A549 (cell line): ENCODE data around the gene SOX6. TPM values are rescaled to one million over a fixed set of nuclear protein-coding genes. Genes with fewer than 3 reads are reported as not detected.

ENCODE experiments used
- ATAC-seq, 2 experiments: fragments of 200-7000 bp in 1 of 2; fragments of >200 bp in 1 of 2; cut with Nextera tagmentation in 1 of 2; cut with Tn5 transposase in 1 of 2; 3 replicates each; pipeline versions ENCODE4 v1.8.0 to v1.9.1; 2018 to 2020; ENCODE audit warnings: mild to moderate bottlenecking in 1 of 2, moderate library complexity in 1 of 2
- CTCF ChIA-PET: fragments of 300-600 bp; sonication (Branson Sonifier 250); formaldehyde crosslinking; extraction: SDS; loops from one replicate; lab custom pipeline; 2021; ENCODE audit warnings: antibody characterized with exemption, inconsistent platforms; lab: Yijun Ruan, JAX
- POLR2A ChIA-PET: fragments of 350-600 bp; formaldehyde crosslinking; extraction: SDS; loops from one replicate; lab custom pipeline; 2021; ENCODE audit warnings: antibody characterized with exemption, inconsistent platforms; lab: Yijun Ruan, JAX
- DNase-seq, 2 experiments: peaks; one replicate each; pipeline versions ENCODE4 v3.0.0 to v3.0.0-alpha.2; 2011 to 2016; ENCODE audit warnings: low read depth in 1 of 2, low spot score in 1 of 2
- FAIRE-seq: peaks from 2 replicates; lab custom pipeline; 2011; peaks lifted over from hg19 to GRCh38; lab: Jason Lieb, UNC
- H3K27ac ChIP-seq, 2 experiments: fragments of >200 bp; sonication (Bioruptor Twin); formaldehyde crosslinking; 3 replicates each; pipeline ENCODE4 v1.5.1; 2016 to 2017
- H3K4me1 ChIP-seq: fragments of >200 bp; sonication (Bioruptor Twin); formaldehyde crosslinking; 3 replicates; pipeline ENCODE4 v1.6.1; 2016
- H3K4me2 ChIP-seq: fragments of >200 bp; sonication (Bioruptor Twin); formaldehyde crosslinking; 3 replicates; pipeline ENCODE4 v1.6.1; 2016
- H3K4me3 ChIP-seq: fragments of >200 bp; sonication (Bioruptor Twin); formaldehyde crosslinking; 3 replicates; pipeline ENCODE4 v1.5.1; 2016
- H3K9me3 ChIP-seq: fragments of >200 bp; sonication (Bioruptor Twin); formaldehyde crosslinking; 3 replicates; pipeline ENCODE4 v1.6.1; 2016
- ATOH8 ChIP-seq: fragments of 250-450 bp; sonication (Bioruptor Pico); IDR thresholded peaks from 2 replicates; pipeline ENCODE4 v1.5.0; 2020; ENCODE audit warnings: low read depth, mild to moderate bottlenecking, moderate library complexity
- CBX2 ChIP-seq: fragments of 200-600 bp; sonication (generic); IDR thresholded peaks from 2 replicates; pipeline ENCODE4 v1.6.1; 2016; ENCODE audit warnings: low read depth, mild to moderate bottlenecking, borderline replicate concordance
- EP300 ChIP-seq, 2 experiments: fragments of >200 bp; sonication (Bioruptor Twin); formaldehyde crosslinking; IDR thresholded peaks; 2 replicates in 1 of 2; 3 replicates in 1 of 2; pipeline ENCODE4 v1.6.1; 2016 to 2017
- FOXS1 ChIP-seq: fragments of 250-450 bp; sonication (Bioruptor Pico); IDR thresholded peaks from 2 replicates; pipeline ENCODE4 v1.5.0; 2020; ENCODE audit warnings: mild to moderate bottlenecking, moderate library complexity
- HES2 ChIP-seq: fragments of >200 bp; sonication (Bioruptor Twin); formaldehyde crosslinking; IDR thresholded peaks from 2 replicates; pipeline ENCODE4 v1.6.1; 2016
- HMGXB4 ChIP-seq: fragments of 250-450 bp; sonication (Bioruptor Pico); IDR thresholded peaks from 2 replicates; pipeline ENCODE4 v1.5.0; 2021; ENCODE audit warnings: mild to moderate bottlenecking, moderate library complexity, borderline replicate concordance
- MAZ ChIP-seq: fragments of 150-350 bp; IDR thresholded peaks from 2 replicates; pipeline ENCODE4 v1.6.1; 2014; ENCODE audit warnings: antibody characterized with exemption, low read depth, low read length, borderline replicate concordance
- NR3C1 ChIP-seq: fragments of >200 bp; sonication (Bioruptor Twin); formaldehyde crosslinking; IDR thresholded peaks from 3 replicates; pipeline ENCODE4 v1.6.1; 2017
- PBX3 ChIP-seq: IDR thresholded peaks from 2 replicates; pipeline ENCODE4 v1.6.1; 2012
- POLR2A ChIP-seq: IDR thresholded peaks from 2 replicates; pipeline ENCODE4 v1.6.1; 2012; ENCODE audit warnings: mild to moderate bottlenecking, low read length
- POLR2AphosphoS2 ChIP-seq: conservative IDR thresholded peaks from 2 replicates; pipeline ENCODE4 v1.6.1; 2012; ENCODE audit warnings: low read length, improper control_type of control experiment, inconsistent platforms
- RCOR1 ChIP-seq: fragments of 150-350 bp; IDR thresholded peaks from 2 replicates; pipeline ENCODE4 v1.6.1; 2014; ENCODE audit warnings: antibody characterized with exemption, low read length, low read depth
- TP53 ChIP-seq: fragments of 250-450 bp; sonication (Bioruptor Pico); IDR thresholded peaks from 2 replicates; pipeline ENCODE4 v1.5.0; 2021; ENCODE audit warnings: mild to moderate bottlenecking, moderate library complexity
- USF2 ChIP-seq: fragments of 450-650 bp; IDR thresholded peaks from 2 replicates; pipeline ENCODE4 v1.6.1; 2014; ENCODE audit warnings: antibody characterized with exemption
- ZC3H11A ChIP-seq: fragments of 450-650 bp; IDR thresholded peaks from 2 replicates; pipeline ENCODE4 v1.6.1; 2014; ENCODE audit warnings: antibody characterized with exemption, mild to moderate bottlenecking
- WGBS: methylation state at CpG from one replicate; pipeline ENCODE4 v1.1.6; 2017; ENCODE audit errors: missing lambda C conversion rate; 5-methylcytosine and 5-hydroxymethylcytosine counted together
- polyA plus RNA-seq, 4 experiments: library from polyadenylated mRNA; depleted of rRNA in 3 of 4; stranded (reverse); fragments of >200 nt; fragmentation: RNase III in 1 of 4; extraction: RNeasy Plus Mini Kit Qiagen cat#74134 plus additional on column Dnase treatment in 1 of 4; gene quantifications; 2 replicates in 3 of 4; 3 replicates in 1 of 4; pipeline ENCODE4 v1.2.3, GENCODE V29; 2011 to 2017

The SOX6 gene
- polyA plus RNA-seq, 2 of the 4 experiments (the other 2 are of a cell fraction), result 0.18 TPM; not detected in 1

GRCh38 chr11:15972838-15973237 is 383.5 kb downstream of the SOX6 start:
- Histone ChIP-seq H3K4me1 (peaks cover 22% of the 10 kb centered on the region), H3K4me2 (no peak overlapping the region), H3K27ac (no peak overlapping the region), H3K4me3 (no peak overlapping the region), H3K9me3 (no peaks in the 10 kb centered on the region)
- ChIA-PET POLR2A (no interaction called here), CTCF (no interaction called here)
- 81% methylated on average over 5 of the region's 5 CpGs for WGBS
- ATAC-seq, result no peak
- TF ChIP-seq CBX2 (no peak), RCOR1 (no peak), HMGXB4 (CRISPR knock-in tag) (no peak), MAZ (no peak)
- no peak for FAIRE-seq
- DNase-seq, result no peak

- FAIRE-seq (no peak), ATAC-seq (no peak), DNase-seq (no peak)
- peak overlapping the region in 1 of 2 experiments; percentile 52; a peak in 3 of 6 replicates for H3K27ac ChIP-seq
- WGBS, result no CpG with 5 or more reads among the region's 2 CpGs
- no peak for TF ChIP-seq POLR2AphosphoS2
- POLR2A ChIA-PET, result no interaction called here
- H3K4me1 ChIP-seq, result peaks cover 35% of the 10 kb centered on the region
- H3K9me3 ChIP-seq, result no peaks in the 10 kb centered on the region
- no peak overlapping the region for H3K4me2 ChIP-seq
- CTCF ChIA-PET, result interaction anchor here (1.2 kb wide), 1 partner anchor 321 kb away, joined by 3 read pairs; no protein-coding TSS in a partner anchor
- no peak overlapping the region for H3K4me3 ChIP-seq
Measured at GRCh38 chr11:15971215-15971546, 385.2 kb downstream of the SOX6 start.

- ChIA-PET CTCF (interaction anchor here (1.2 kb wide), 1 partner anchor 321 kb away, joined by 3 read pairs; no protein-coding TSS in a partner anchor), POLR2A (no interaction called here)
- DNase-seq, result no peak
- H3K27ac ChIP-seq, result peak overlapping the region; percentile 52 to 78; a peak in 5 of 6 replicates
- no peak for FAIRE-seq
- H3K4me1 ChIP-seq, result peaks cover 35% of the 10 kb centered on the region
- H3K9me3 ChIP-seq, result no peaks in the 10 kb centered on the region
- H3K4me3 ChIP-seq, result no peak overlapping the region
- H3K4me2 ChIP-seq, result no peak overlapping the region
- ATAC-seq, result no peak
- no peak for TF ChIP-seq POLR2A
- TF ChIP-seq HMGXB4 (CRISPR knock-in tag), result no peak
- no peak for TF ChIP-seq HES2
- TF ChIP-seq EP300 (IDR thresholded peaks at IDR 0.05), result no peak
- TF ChIP-seq TP53 (CRISPR knock-in tag), result no peak
- TF ChIP-seq PBX3, result no peak
- TF ChIP-seq USF2, result no peak
- no peak for TF ChIP-seq FOXS1 (CRISPR knock-in tag)
- TF ChIP-seq NR3C1, result no peak
- TF ChIP-seq ZC3H11A, result no peak
- no peak for TF ChIP-seq ATOH8 (CRISPR knock-in tag)
- WGBS, result 95% methylated on average over 3 of the region's 3 CpGs
Measured at GRCh38 chr11:15970506-15971214, 385.7 kb downstream of the SOX6 start.
